Ovary (tissue), 9 donors: Measurements from ENCODE around the gene HMG20A. TPM values are rescaled to one million over a fixed set of nuclear protein-coding genes. Genes with fewer than 3 reads are reported as not detected.

Experiments
- DNase-seq, 5 donors: peaks; one replicate each; pipeline ENCODE4 v3.0.0-alpha.2; 2019 to 2020
- H3K27ac ChIP-seq, 2 donors: fragments of 200-600 bp; one replicate each; pipeline versions ENCODE4 v1.5.1 to v1.8.0; 2019 to 2022
- H3K27me3 ChIP-seq: fragments of 200-600 bp; one replicate; pipeline ENCODE4 v1.8.0; 2022
- H3K36me3 ChIP-seq: fragments of 200-600 bp; sonication (generic); one replicate; pipeline ENCODE4 v1.5.1; 2019
- H3K4me1 ChIP-seq: one replicate; pipeline ENCODE4 v1.8.1; 2013; ENCODE audit warnings: mild to moderate bottlenecking, moderate library complexity; ENCODE audit not compliant: insufficient read depth
- H3K4me3 ChIP-seq: fragments of 200-600 bp; sonication (generic); one replicate; pipeline ENCODE4 v1.5.1; 2017
- H3K9me3 ChIP-seq, 2 donors: fragments of 200-600 bp in 1 of 2; sonication (generic) in 1 of 2; one replicate each; pipeline versions ENCODE4 v1.5.1 to v1.8.1; 2013 to 2019; ENCODE audit warnings: mild to moderate bottlenecking in 1 of 2, moderate library complexity in 1 of 2
- CTCF ChIP-seq, 3 donors: fragments of 450-650 bp in 2 of 3; fragments of 200-600 bp in 1 of 3; IDR thresholded peaks; one replicate each; pipeline versions ENCODE4 v1.5.1 to v1.8.0; 2016 to 2022; ENCODE audit warnings: antibody characterized with exemption in 3 of 3, mild to moderate bottlenecking in 1 of 3
- EP300 ChIP-seq: sonication (generic); formaldehyde crosslinking; IDR thresholded peaks from one replicate; pipeline ENCODE4 v1.6.1; 2017; ENCODE audit warnings: antibody characterized with exemption
- POLR2A ChIP-seq: fragments of 450-650 bp; IDR thresholded peaks from one replicate; pipeline ENCODE4 v1.6.1; 2017; ENCODE audit warnings: antibody characterized with exemption, mild to moderate bottlenecking, moderate library complexity
- WGBS, 3 donors: extraction: QIAGEN DNeasy Blood & Tissue Kit in 1 of 3; methylation state at CpG; one replicate each; pipeline versions ENCODE4 v1.1.5 to v1.1.7; 2013 to 2017; 5-methylcytosine and 5-hydroxymethylcytosine counted together
- intact Hi-C, 4 donors: fragments of 100-400 bp; cut with DNase I; formaldehyde crosslinking; loops; one replicate each; pipeline versions ENCODE4 v1.11.0 to v1.15.1; 2022 to 2023
- polyA plus RNA-seq, 2 donors: library from polyadenylated mRNA; stranded (reverse); fragments of 200-250 nt in 1 of 2; fragments of 350-450 nt in 1 of 2; fragmentation: Illumina TruSeq in 1 of 2; extraction: RNeasy Lipid Tissue Mini Kit (QIAGEN cat#74804) in 1 of 2; gene quantifications; one replicate each; pipeline ENCODE4 v1.2.3, GENCODE V29; 2013 to 2014
- total RNA-seq, 7 donors: library from RNA; depleted of rRNA in 2 of 7; stranded (reverse); fragments of >200 nt in 2 of 7; fragmentation: NEBNext Ultra II Directional in 3 of 7; extraction: Animal tissue kit (Norgen Biotek cat#: 25700) in 3 of 7; gene quantifications; one replicate each; pipeline versions ENCODE4 v1.1.0 to v1.2.4, GENCODE V29; 2016 to 2023
- donor health status: DM: no; HTN: no; CAD: no; lungs with moderate emphysema.
- donor health status: DM: no; HTN: no; CAD: no.
- donor health status: Bipolar disorder and iron deficiency.
- donor health status: DM: yes; HTN: yes; CAD: no.
- donor health status: DM: no; HTN: no; CAD: no.
- donor health status: DM: yes; HTN: yes; CAD: no.

Gene HMG20A
- total and polyA plus RNA-seq, 9 donors: 18.2 to 53.4 (median 34.9) TPM

- Histone ChIP-seq H3K27ac (no peak overlapping the region), H3K4me1 (peaks cover 16% of the 10 kb centered on the region), H3K27me3 (no peaks in the 10 kb centered on the region), H3K9me3 (no peaks in the 10 kb centered on the region), H3K4me3 (no peak overlapping the region), H3K36me3 (no peaks in the 10 kb centered on the region)
- intact Hi-C loops: no loop called here
- WGBS, 3 donors: 80 to 91% (median 89%) methylated on average over 2 of the region's 2 CpGs
- TF ChIP-seq CTCF (IDR thresholded peaks at IDR 0.05) (no peak), POLR2A (no peak), EP300 (no peak)
- no peak for DNase-seq
Observed at GRCh38 chr15:77459031-77459430, 38.3 kb downstream of the HMG20A start.

- no peak overlapping the region for H3K27ac ChIP-seq
- TF ChIP-seq CTCF (IDR thresholded peaks at IDR 0.05) (no peak), EP300 (no peak), POLR2A (no peak)
- no peak for DNase-seq
- H3K27me3 ChIP-seq: no peaks in the 10 kb centered on the region
- no peak overlapping the region for H3K4me3 ChIP-seq
- H3K4me1 ChIP-seq: peaks cover 6% of the 10 kb centered on the region
- H3K9me3 ChIP-seq: no peaks in the 10 kb centered on the region
- intact Hi-C loops: no loop called here
- no peaks in the 10 kb centered on the region for H3K36me3 ChIP-seq
Observed at GRCh38 chr15:77461486-77461885, 40.8 kb downstream of the HMG20A start.

GRCh38 chr15:77464129-77464865 lies 43.6 kb downstream of the HMG20A start:
- intact Hi-C loops: no loop called here
- no peak for DNase-seq
- Histone ChIP-seq H3K27me3 (no peaks in the 10 kb centered on the region), H3K4me1 (no peaks in the 10 kb centered on the region), H3K4me3 (no peak overlapping the region), H3K9me3 (no peaks in the 10 kb centered on the region), H3K27ac (no peak overlapping the region), H3K36me3 (no peaks in the 10 kb centered on the region)
- 96 to 99% (median 98%) methylated on average over 3 of the region's 3 CpGs for WGBS, 3 donors
- no peak for TF ChIP-seq EP300
- TF ChIP-seq CTCF (IDR thresholded peaks at IDR 0.05): no peak
- TF ChIP-seq POLR2A: no peak

- intact Hi-C loops: no loop called here
- H3K9me3 ChIP-seq: no peaks in the 10 kb centered on the region
- no peaks in the 10 kb centered on the region for H3K27me3 ChIP-seq
- no peak overlapping the region for H3K4me3 ChIP-seq
- 86 to 96% (median 94%) methylated on average over 1 of the region's 1 CpG for WGBS, 3 donors
- H3K36me3 ChIP-seq: no peaks in the 10 kb centered on the region
- H3K4me1 ChIP-seq: no peaks in the 10 kb centered on the region
- no peak for TF ChIP-seq POLR2A
- no peak for TF ChIP-seq EP300
- no peak for TF ChIP-seq CTCF (IDR thresholded peaks at IDR 0.05)
- no peak for DNase-seq
- no peak overlapping the region for H3K27ac ChIP-seq
Observed at GRCh38 chr15:77466521-77466920, 45.8 kb downstream of the HMG20A start.
